NB4 (cell line): ENCODE results near the gene PYGM.

Source experiments
- DNase-seq: peaks from one replicate; pipeline ENCODE4 v3.0.0; 2010; ENCODE audit warnings: low read depth
- H3K4me3 ChIP-seq: one replicate; pipeline ENCODE4 v1.5.1; 2011; ENCODE audit warnings: mild to moderate bottlenecking, low read depth, low read length, moderate library complexity
- MYC ChIP-seq: IDR thresholded peaks from 2 replicates; pipeline ENCODE4 v1.6.1; 2011; ENCODE audit warnings: low read depth, low read length
- POLR2A ChIP-seq: IDR thresholded peaks from 2 replicates; pipeline ENCODE4 v1.6.1; 2011; ENCODE audit warnings: mild to moderate bottlenecking; ENCODE audit not compliant: insufficient read length; ENCODE audit errors: extremely low read depth
- TF ChIP-seq, protein P1 (sequence below): IDR thresholded peaks from 2 replicates; pipeline ENCODE4 v1.6.1; 2011; ENCODE audit warnings: low read depth, low read length
- TF ChIP-seq, protein P2 (sequence below): IDR thresholded peaks from one replicate; pipeline ENCODE4 v1.5.1; 2012; ENCODE audit warnings: low read depth, low read length

The PYGM gene

DNA sequence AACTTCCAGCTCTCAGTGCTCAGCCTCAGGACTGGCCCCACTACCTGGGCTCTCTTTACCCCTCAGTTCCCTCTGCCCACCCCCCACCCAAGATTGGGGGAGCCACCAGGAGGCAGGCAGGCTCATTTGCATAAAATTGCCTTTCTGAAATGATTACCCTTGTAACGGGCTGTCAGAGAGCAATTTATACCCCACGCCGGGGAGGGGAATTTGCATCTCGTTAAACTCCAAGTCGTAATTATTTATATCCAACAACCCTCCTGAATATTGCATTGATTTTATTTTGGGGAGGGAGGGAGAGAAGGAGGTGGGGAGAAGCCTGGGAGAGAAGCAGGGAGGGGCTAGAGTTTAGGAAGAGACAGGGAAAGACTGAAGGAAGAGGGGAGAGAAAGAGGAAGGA, 45.1 kb downstream of the PYGM start:
- DNase-seq, result no peak
- H3K4me3 ChIP-seq, result no peak overlapping the region
- TF ChIP-seq POLR2A, result no peak
- no peak for TF ChIP-seq MYC
- TF ChIP-seq, protein P1, sequence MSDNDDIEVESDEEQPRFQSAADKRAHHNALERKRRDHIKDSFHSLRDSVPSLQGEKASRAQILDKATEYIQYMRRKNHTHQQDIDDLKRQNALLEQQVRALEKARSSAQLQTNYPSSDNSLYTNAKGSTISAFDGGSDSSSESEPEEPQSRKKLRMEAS, result no peak
- TF ChIP-seq, protein P2, sequence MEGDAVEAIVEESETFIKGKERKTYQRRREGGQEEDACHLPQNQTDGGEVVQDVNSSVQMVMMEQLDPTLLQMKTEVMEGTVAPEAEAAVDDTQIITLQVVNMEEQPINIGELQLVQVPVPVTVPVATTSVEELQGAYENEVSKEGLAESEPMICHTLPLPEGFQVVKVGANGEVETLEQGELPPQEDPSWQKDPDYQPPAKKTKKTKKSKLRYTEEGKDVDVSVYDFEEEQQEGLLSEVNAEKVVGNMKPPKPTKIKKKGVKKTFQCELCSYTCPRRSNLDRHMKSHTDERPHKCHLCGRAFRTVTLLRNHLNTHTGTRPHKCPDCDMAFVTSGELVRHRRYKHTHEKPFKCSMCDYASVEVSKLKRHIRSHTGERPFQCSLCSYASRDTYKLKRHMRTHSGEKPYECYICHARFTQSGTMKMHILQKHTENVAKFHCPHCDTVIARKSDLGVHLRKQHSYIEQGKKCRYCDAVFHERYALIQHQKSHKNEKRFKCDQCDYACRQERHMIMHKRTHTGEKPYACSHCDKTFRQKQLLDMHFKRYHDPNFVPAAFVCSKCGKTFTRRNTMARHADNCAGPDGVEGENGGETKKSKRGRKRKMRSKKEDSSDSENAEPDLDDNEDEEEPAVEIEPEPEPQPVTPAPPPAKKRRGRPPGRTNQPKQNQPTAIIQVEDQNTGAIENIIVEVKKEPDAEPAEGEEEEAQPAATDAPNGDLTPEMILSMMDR, result no peak

DNA sequence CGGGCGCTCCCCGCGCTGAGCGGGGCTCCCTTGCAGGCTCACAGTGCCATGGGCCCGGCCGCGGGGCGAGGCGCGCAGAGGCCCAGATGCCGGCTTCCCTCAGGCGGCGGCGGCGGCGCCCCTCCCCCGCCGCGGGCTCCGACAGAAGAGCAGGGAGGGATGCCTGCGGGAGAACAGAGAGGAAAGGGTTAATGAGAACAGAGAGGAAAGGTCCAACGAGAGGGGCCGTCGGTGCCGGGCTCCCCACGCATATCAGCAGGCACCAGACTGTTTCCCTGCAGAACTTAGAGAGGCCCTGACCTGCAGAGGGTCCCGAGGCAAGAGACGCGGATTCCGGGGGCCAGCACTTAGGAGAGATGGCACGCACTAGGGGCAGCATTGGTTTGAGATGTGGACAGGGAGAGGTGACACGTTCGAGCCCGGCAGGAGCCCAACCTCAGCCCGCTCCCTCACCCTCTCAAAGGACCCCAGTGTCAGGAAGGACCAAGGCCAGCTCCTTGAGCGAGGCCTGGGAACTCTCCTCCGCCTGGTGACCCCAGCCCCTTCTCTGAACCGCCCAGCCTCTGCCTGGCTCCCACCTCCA, 45.9 kb downstream of the PYGM start:
- no peak overlapping the region for H3K4me3 ChIP-seq
- DNase-seq, result no peak
- no peak for TF ChIP-seq POLR2A

DNA sequence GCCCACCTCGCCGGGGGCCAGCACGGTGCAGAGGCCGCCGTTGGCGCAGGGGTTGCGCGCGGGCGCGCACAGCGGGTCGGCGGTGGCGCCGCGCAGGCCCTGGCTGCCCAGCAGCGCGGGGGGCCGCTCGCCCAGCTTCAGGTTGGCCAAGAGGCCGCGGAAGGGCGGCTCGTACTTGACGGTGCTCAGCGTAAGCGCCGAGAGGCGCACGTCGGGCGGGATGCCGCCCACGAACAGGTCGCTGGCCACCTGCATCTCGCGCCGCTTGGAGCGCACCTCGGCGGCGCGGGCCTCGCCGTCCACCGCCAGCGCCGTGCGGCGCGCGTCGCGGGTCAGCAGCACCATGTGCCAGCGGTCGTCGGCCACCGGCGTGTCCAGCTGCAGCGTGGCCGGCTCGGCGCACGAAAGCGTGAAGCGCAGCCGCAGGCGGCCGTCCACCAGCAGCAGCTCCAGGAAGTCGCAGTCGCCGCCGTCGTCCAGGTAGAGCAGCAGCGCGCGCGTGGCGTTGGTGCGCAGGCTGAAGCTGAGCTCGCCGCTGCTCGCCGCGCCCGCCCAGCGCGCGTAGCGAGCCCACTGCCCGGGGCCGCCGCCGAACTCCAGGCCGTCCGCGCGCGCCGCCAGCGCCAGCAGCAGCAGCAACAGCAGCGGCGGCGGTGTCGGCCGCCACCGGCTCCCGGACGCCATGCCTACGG, 46.6 kb downstream of the PYGM start:
- no peak for TF ChIP-seq MYC
- TF ChIP-seq, protein P1, result no peak
- TF ChIP-seq, protein P2, result no peak
- no peak for TF ChIP-seq POLR2A

DNA sequence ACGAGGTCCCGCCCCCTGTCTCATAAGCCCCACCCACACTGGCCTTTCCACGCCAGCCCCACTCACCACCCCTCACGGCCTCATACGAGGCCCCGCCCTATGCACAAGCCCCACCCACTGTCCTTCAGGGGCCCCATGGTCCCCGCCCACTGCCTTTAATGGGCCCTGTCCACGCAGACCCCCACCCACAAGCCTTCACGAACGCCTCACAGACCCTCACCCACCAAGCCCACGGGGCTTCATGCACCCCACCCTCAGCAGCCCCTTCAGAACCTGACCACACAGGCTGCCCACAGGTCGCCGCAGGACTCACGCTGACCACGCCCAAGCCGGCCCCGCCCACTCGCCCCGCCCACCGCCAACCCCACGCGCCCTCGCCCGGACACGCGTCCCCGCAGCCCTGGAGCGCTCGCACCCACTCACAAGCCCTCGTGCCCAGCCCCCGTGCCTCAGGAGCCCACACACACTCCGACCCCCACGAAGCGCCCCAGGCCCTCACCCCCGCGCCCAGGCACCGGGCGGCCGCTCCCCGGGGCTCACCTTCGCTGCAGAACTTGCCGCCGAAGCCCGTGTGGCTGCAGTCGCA, 47.3 kb downstream of the PYGM start:
- no peak overlapping the region for H3K4me3 ChIP-seq
- DNase-seq, result no peak
- TF ChIP-seq, protein P2, result no peak
- TF ChIP-seq, protein P1, result no peak
- TF ChIP-seq POLR2A, result no peak
- no peak for TF ChIP-seq MYC

More for the DNA sequence above, 46.6 kb downstream of the PYGM start:
- no peak overlapping the region for H3K4me3 ChIP-seq
- no peak for DNase-seq

DNA sequence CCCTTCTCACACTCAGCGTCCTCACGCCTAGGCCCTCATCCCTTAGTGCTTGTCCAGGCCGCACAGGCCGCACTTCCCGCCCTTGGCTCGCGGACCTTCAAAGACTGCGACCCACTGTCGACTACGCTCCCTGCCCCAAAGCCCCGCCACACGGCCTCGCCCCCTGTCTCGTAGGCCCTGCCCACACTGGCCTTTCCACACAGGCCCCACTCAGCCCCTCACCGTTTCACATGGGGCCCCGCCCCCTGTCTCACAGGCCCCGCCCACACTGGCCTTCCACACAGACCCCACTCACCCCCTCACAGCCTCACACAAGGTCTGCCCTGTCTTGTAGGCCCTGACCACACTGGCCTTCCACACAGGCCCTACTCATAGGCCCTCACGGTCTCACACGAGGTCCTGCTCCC, 47.8 kb downstream of the PYGM start:
- no peak for TF ChIP-seq POLR2A
- TF ChIP-seq, protein P1, result no peak
- no peak for TF ChIP-seq MYC
- TF ChIP-seq, protein P2, result no peak
- no peak overlapping the region for H3K4me3 ChIP-seq
- no peak for DNase-seq
